B cell (primary cell): ENCODE results near the gene SPECC1. TPM values are rescaled to one million over a fixed set of nuclear protein-coding genes. Genes with fewer than 3 reads are reported as not detected.

Source experiments
- ATAC-seq: fragments of 200-7000 bp; cut with Tn5 transposase; one replicate; pipeline ENCODE4 v1.10.0; 2021; ENCODE audit warnings: low read depth, mild to moderate bottlenecking, moderate number of reproducible peaks, moderate library complexity
- CTCF ChIA-PET: fragments of 350-600 bp; sonication (Branson Sonifier 250); formaldehyde crosslinking; loops from one replicate; lab custom pipeline; 2021; ENCODE audit warnings: antibody characterized with exemption, inconsistent platforms; lab: Charles Lee
- POLR2A ChIA-PET: fragments of 350-600 bp; sonication (Branson Sonifier 250); formaldehyde crosslinking; loops from one replicate; lab custom pipeline; 2021; ENCODE audit warnings: antibody characterized with exemption; lab: Charles Lee
- DNase-seq: peaks from one replicate; pipeline ENCODE4 v3.0.0; 2013
- H2AFZ ChIP-seq: 2 replicates; pipeline ENCODE4 v1.6.1; 2012; ENCODE audit warnings: mild to moderate bottlenecking, low read depth, low read length; ENCODE audit not compliant: insufficient read depth, poor library complexity, severe bottlenecking
- H3K27ac ChIP-seq, 2 donors: 1 replicate in 1 of 2; 2 replicates in 1 of 2; pipeline ENCODE4 v1.5.1; 2012 to 2013; ENCODE audit warnings: low read length in 2 of 2, mild to moderate bottlenecking in 2 of 2, moderate library complexity in 1 of 2
- H3K27me3 ChIP-seq, 4 experiments: fragments of 200-600 bp in 1 of 4; sonication (generic) in 1 of 4; replicated peaks in 1 of 4; 1 replicate in 2 of 4; 2 replicates in 2 of 4; pipeline versions ENCODE4 v1.6.1 to v1.7.0; 2013 to 2016; ENCODE audit warnings: low read length in 3 of 4, mild to moderate bottlenecking in 2 of 4, mixed read lengths in 1 of 4, moderate library complexity in 1 of 4; ENCODE audit not compliant: insufficient read depth in 4 of 4, control insufficient read depth in 3 of 4; ENCODE audit errors: control extremely low read depth in 1 of 4
- H3K36me3 ChIP-seq, 2 experiments: replicated peaks in 1 of 2; 1 replicate in 1 of 2; 2 replicates in 1 of 2; pipeline versions ENCODE4 v1.6.1 to v1.7.1; 2013; ENCODE audit warnings: low read length in 1 of 2; ENCODE audit not compliant: insufficient read depth in 2 of 2, control insufficient read depth in 1 of 2; ENCODE audit errors: control extremely low read depth in 1 of 2, extremely low read depth in 1 of 2
- H3K4me1 ChIP-seq, 2 donors: fragments of 200-600 bp in 1 of 2; sonication (generic) in 1 of 2; 1 replicate in 1 of 2; 2 replicates in 1 of 2; pipeline versions ENCODE4 v1.5.1 to v1.6.1; 2013 to 2017; ENCODE audit warnings: low read length in 2 of 2; ENCODE audit not compliant: control insufficient read depth in 2 of 2, insufficient read depth in 2 of 2
- H3K4me2 ChIP-seq: replicated peaks from 2 replicates; pipeline ENCODE3; 2012; ENCODE audit warnings: mild to moderate bottlenecking, low read depth, low read length; ENCODE audit not compliant: poor library complexity, severe bottlenecking
- H3K4me3 ChIP-seq, 5 experiments: fragments of 200-600 bp in 1 of 5; sonication (generic) in 1 of 5; 1 replicate in 3 of 5; 2 replicates in 2 of 5; pipeline versions ENCODE4 v1.5.1 to v1.7.0; 2011 to 2016; ENCODE audit warnings: low read length in 4 of 5, mild to moderate bottlenecking in 4 of 5, low read depth in 2 of 5, control low read depth in 1 of 5, moderate library complexity in 1 of 5; ENCODE audit not compliant: insufficient read depth in 1 of 5; ENCODE audit errors: control extremely low read depth in 1 of 5, extremely low read depth in 1 of 5
- H3K79me2 ChIP-seq: fragments of 200-600 bp; sonication (generic); one replicate; pipeline ENCODE4 v1.6.0; 2016; ENCODE audit warnings: low read length; ENCODE audit not compliant: control insufficient read depth, insufficient read depth
- H3K9ac ChIP-seq: fragments of 200-600 bp; sonication (generic); 2 replicates; pipeline ENCODE4 v1.6.1; 2017; ENCODE audit warnings: mild to moderate bottlenecking, low read length, moderate library complexity
- H3K9me3 ChIP-seq, 3 donors: one replicate each; pipeline versions ENCODE4 v1.6.1 to v1.7.1; 2013; ENCODE audit warnings: low read length in 2 of 3; ENCODE audit not compliant: control insufficient read depth in 2 of 3, insufficient read depth in 1 of 3; ENCODE audit errors: control extremely low read depth in 1 of 3
- H4K20me1 ChIP-seq: 2 replicates; pipeline ENCODE4 v1.6.0; 2012; ENCODE audit warnings: mild to moderate bottlenecking, low read length; ENCODE audit not compliant: insufficient read depth, control insufficient read depth, poor library complexity, severe bottlenecking
- H3K27ac Mint-ChIP-seq: one replicate; pipeline ENCODE4 v1.8.0; 2021; ENCODE audit warnings: mixed read lengths
- H3K27me3 Mint-ChIP-seq: one replicate; pipeline ENCODE4 v1.8.0; 2021; ENCODE audit warnings: mixed read lengths
- H3K4me1 Mint-ChIP-seq: one replicate; pipeline ENCODE4 v1.8.0; 2021; ENCODE audit warnings: mixed read lengths
- H3K4me3 Mint-ChIP-seq: one replicate; pipeline ENCODE4 v1.8.0; 2021; ENCODE audit warnings: mixed read lengths
- H3K9me3 Mint-ChIP-seq: one replicate; pipeline ENCODE4 v1.8.0; 2022; ENCODE audit warnings: mixed read lengths; ENCODE audit not compliant: insufficient read depth
- CTCF ChIP-seq: fragments of 200-600 bp; IDR thresholded peaks from one replicate; pipeline ENCODE4 v1.8.0; 2022; ENCODE audit warnings: antibody characterized with exemption, mild to moderate bottlenecking
- EZH2 ChIP-seq: IDR thresholded peaks from 2 replicates; pipeline ENCODE4 v1.6.1; 2012; ENCODE audit warnings: borderline replicate concordance, low read depth, mild to moderate bottlenecking, moderate library complexity, low read length; ENCODE audit not compliant: insufficient read depth, poor library complexity, severe bottlenecking
- WGBS: methylation state at CpG from one replicate; pipeline ENCODE4 v1.1.5; 2013; ENCODE audit warnings: missing lambda C conversion rate; ENCODE audit not compliant: insufficient coverage; 5-methylcytosine and 5-hydroxymethylcytosine counted together
- intact Hi-C: fragments of 100-400 bp; cut with micrococcal nuclease; formaldehyde crosslinking; loops from one replicate; pipeline ENCODE4 v1.10.0; 2022
- polyA plus RNA-seq: library from polyadenylated mRNA; depleted of rRNA; stranded (reverse); fragments of >200 nt; gene quantifications from 2 replicates; pipeline ENCODE4 v1.2.3, GENCODE V29; 2012
- total RNA-seq, 2 donors: library from RNA; stranded (reverse); fragments of 120-200 nt in 1 of 2; gene quantifications; 1 replicate in 1 of 2; 2 replicates in 1 of 2; pipeline versions ENCODE4 v1.2.3 to v1.2.4, GENCODE V29; 2013 to 2022

SPECC1 gene
- total and polyA plus RNA-seq, 2 donors (not counting 1 experiment from before 2014, with no cell fraction given), result 4.6 to 7.4 TPM

GRCh38 chr17:20122254-20122879 is 113.2 kb downstream of the SPECC1 start:
- H3K4me2 ChIP-seq, result no peak overlapping the region
- DNase-seq (no peak), ATAC-seq (no peak)
- no peak overlapping the region for H3K9ac ChIP-seq
- POLR2A ChIA-PET, result no interaction called here
- no peaks in the 10 kb centered on the region for H3K36me3 ChIP-seq
- CTCF ChIA-PET, result interaction anchor here (0.6 to 3.1 kb wide), 9 partner anchors 11 to 651 kb away, joined by 3 to 34 read pairs (median 3); no protein-coding TSS in a partner anchor
- no peaks in the 10 kb centered on the region for H3K9me3 ChIP-seq
- H3K4me3 ChIP-seq, result no peak overlapping the region
- peaks cover 16% of the 10 kb centered on the region for H3K27me3 Mint-ChIP-seq
- H3K27me3 ChIP-seq, result no peaks in the 10 kb centered on the region
- no peaks in the 10 kb centered on the region for H3K9me3 Mint-ChIP-seq
- 92% methylated on average over 6 of the region's 8 CpGs for WGBS
- H3K27ac ChIP-seq, result no peak overlapping the region
- intact Hi-C loops, result loop anchor here (5.0 kb wide), 1 partner anchor 35 kb away; no protein-coding TSS in a partner anchor
- TF ChIP-seq CTCF (no peak), EZH2 (no peak)
- no peak overlapping the region for H2AFZ ChIP-seq
- no peak overlapping the region for H3K4me3 Mint-ChIP-seq
- no peak overlapping the region for H3K27ac Mint-ChIP-seq
- H3K4me1 Mint-ChIP-seq, result no peaks in the 10 kb centered on the region
- no peaks in the 10 kb centered on the region for H4K20me1 ChIP-seq
- no peaks in the 10 kb centered on the region for H3K79me2 ChIP-seq
- H3K4me1 ChIP-seq, result no peaks in the 10 kb centered on the region

- POLR2A ChIA-PET, result no interaction called here
- H3K79me2 ChIP-seq, result no peaks in the 10 kb centered on the region
- intact Hi-C loops, result loop anchor here (5.0 kb wide), 1 partner anchor 34 kb away; no protein-coding TSS in a partner anchor
- H3K4me2 ChIP-seq, result no peak overlapping the region
- DNase-seq, result no peak
- H3K27me3 Mint-ChIP-seq, result peaks cover 19% of the 10 kb centered on the region
- no peaks in the 10 kb centered on the region for H3K27me3 ChIP-seq
- no peak overlapping the region for H3K27ac ChIP-seq
- TF ChIP-seq EZH2 (no peak), CTCF (no peak)
- no peaks in the 10 kb centered on the region for H3K4me1 Mint-ChIP-seq
- H3K4me1 ChIP-seq, result no peaks in the 10 kb centered on the region
- no peak overlapping the region for H3K4me3 ChIP-seq
- no peaks in the 10 kb centered on the region for H3K9me3 Mint-ChIP-seq
- 78% methylated on average over 2 of the region's 4 CpGs for WGBS
- H3K9me3 ChIP-seq, result no peaks in the 10 kb centered on the region
- no peaks in the 10 kb centered on the region for H4K20me1 ChIP-seq
- H3K36me3 ChIP-seq, result no peaks in the 10 kb centered on the region
- H3K27ac Mint-ChIP-seq, result no peak overlapping the region
- CTCF ChIA-PET, result interaction anchor here (1.3 kb wide), 1 partner anchor 130 kb away, joined by 3 read pairs; no protein-coding TSS in a partner anchor
- no peak overlapping the region for H3K4me3 Mint-ChIP-seq
- ATAC-seq, result no peak
- H3K9ac ChIP-seq, result no peak overlapping the region
- H2AFZ ChIP-seq, result no peak overlapping the region
These were observed 114.0 kb downstream of the SPECC1 start for GRCh38 chr17:20123209-20123608.
